ENCODE data around the gene CFAP221.

GRCh38 chr2:119552902-119553301 is 8.7 kb downstream of the CFAP221 start:
- no peak for TF ChIP-seq SUZ12 (IDR thresholded peaks at IDR 0.05; ENCODE audit: extremely low read depth, insufficient read depth, insufficient read length)
- TF ChIP-seq YY1 (IDR thresholded peaks at IDR 0.05; ENCODE audit: insufficient read depth, insufficient read length): no peak

All from NT2/D1 (cell line).